Type B pancreatic cell (in vitro differentiated cells): ENCODE results near the gene SRC. TPM values are rescaled to one million over a fixed set of nuclear protein-coding genes. Genes with fewer than 3 reads are reported as not detected.

Experiments
- DNase-seq: peaks from one replicate; pipeline ENCODE4 v3.0.0; 2021; ENCODE audit warnings: mixed read lengths; ENCODE audit not compliant: unreplicated experiment; ENCODE audit errors: extremely low spot score
- H3K27ac Mint-ChIP-seq: 2 replicates; pipeline ENCODE4 v1.8.0; 2021; ENCODE audit warnings: mild to moderate bottlenecking, mixed read lengths
- H3K27me3 Mint-ChIP-seq: 2 replicates; pipeline ENCODE4 v1.8.0; 2021; ENCODE audit warnings: mixed read lengths
- H3K36me3 Mint-ChIP-seq: 2 replicates; pipeline ENCODE4 v1.8.0; 2021; ENCODE audit warnings: mixed read lengths
- H3K4me1 Mint-ChIP-seq: one replicate; pipeline ENCODE4 v1.8.0; 2021; ENCODE audit warnings: mixed read lengths; ENCODE audit not compliant: unreplicated experiment
- H3K4me3 Mint-ChIP-seq: 2 replicates; pipeline ENCODE4 v1.8.0; 2021; ENCODE audit warnings: mild to moderate bottlenecking, mixed read lengths
- H3K9me3 Mint-ChIP-seq: 2 replicates; pipeline ENCODE4 v1.8.0; 2021; ENCODE audit warnings: mixed read lengths
- total RNA-seq: library from RNA; stranded (reverse); gene quantifications from 2 replicates; pipeline ENCODE4 v1.2.1, GENCODE V29; 2021; ENCODE audit warnings: low replicate concordance
- TF ChIP-seq, protein P1 (sequence below): fragments of 200-600 bp; sonication (generic); conservative IDR thresholded peaks from 2 replicates; pipeline ENCODE4 v1.5.0; 2021; ENCODE audit warnings: antibody characterized with exemption, mild to moderate bottlenecking

SRC gene
- total RNA-seq, 1 donor from 2014 or later: 56.0 TPM

DNA sequence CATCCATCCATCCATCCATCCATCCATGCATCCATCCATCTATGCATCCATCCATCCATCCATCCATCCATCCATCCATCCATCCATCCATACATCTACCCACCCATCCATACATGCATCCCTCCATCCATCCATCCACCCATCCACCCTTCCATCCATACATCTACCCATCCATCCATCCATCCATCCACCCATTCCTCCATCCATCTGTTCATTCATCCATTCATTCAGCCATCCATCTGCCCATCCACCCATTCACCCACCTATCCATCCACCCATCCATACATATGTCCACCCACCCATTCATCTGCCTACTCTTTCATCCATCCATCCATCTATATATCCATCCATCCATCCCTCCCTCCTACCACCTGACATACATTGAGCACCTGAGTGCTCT, 104.4 kb downstream of the SRC start:
- H3K27me3 Mint-ChIP-seq: peaks cover 34% of the 10 kb centered on the region
- no peak overlapping the region for H3K27ac Mint-ChIP-seq
- TF ChIP-seq, protein P1, sequence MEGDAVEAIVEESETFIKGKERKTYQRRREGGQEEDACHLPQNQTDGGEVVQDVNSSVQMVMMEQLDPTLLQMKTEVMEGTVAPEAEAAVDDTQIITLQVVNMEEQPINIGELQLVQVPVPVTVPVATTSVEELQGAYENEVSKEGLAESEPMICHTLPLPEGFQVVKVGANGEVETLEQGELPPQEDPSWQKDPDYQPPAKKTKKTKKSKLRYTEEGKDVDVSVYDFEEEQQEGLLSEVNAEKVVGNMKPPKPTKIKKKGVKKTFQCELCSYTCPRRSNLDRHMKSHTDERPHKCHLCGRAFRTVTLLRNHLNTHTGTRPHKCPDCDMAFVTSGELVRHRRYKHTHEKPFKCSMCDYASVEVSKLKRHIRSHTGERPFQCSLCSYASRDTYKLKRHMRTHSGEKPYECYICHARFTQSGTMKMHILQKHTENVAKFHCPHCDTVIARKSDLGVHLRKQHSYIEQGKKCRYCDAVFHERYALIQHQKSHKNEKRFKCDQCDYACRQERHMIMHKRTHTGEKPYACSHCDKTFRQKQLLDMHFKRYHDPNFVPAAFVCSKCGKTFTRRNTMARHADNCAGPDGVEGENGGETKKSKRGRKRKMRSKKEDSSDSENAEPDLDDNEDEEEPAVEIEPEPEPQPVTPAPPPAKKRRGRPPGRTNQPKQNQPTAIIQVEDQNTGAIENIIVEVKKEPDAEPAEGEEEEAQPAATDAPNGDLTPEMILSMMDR: no peak
- no peak for DNase-seq
- H3K4me3 Mint-ChIP-seq: no peak overlapping the region
- no peaks in the 10 kb centered on the region for H3K4me1 Mint-ChIP-seq
- H3K9me3 Mint-ChIP-seq: peaks cover 2% of the 10 kb centered on the region
- H3K36me3 Mint-ChIP-seq: no peaks in the 10 kb centered on the region

DNA sequence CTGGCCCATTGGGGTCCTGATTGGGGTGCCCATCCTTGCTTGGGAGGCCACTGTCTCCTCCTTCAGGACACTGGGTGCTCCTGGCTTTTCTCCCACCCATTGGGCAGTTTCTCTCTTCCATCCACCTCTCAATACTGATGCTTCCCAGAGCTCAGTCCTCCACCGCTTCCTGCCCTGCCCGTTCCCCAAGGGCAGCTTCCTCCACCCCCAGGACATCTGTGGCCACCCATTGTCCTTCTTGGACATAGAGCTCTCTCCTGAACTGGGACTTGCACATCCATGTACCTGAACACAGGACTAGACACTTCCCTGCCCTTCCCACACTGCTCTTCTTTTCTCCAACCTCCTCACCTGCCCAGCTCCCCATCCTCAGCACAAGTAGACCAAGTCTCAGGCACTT, 105.7 kb downstream of the SRC start:
- Mint-ChIP-seq H3K36me3 (no peaks in the 10 kb centered on the region), H3K4me3 (no peak overlapping the region), H3K27me3 (peaks cover 29% of the 10 kb centered on the region), H3K4me1 (no peaks in the 10 kb centered on the region), H3K9me3 (peaks cover 6% of the 10 kb centered on the region), H3K27ac (no peak overlapping the region)
- TF ChIP-seq, protein P1: no peak
- no peak for DNase-seq

DNA sequence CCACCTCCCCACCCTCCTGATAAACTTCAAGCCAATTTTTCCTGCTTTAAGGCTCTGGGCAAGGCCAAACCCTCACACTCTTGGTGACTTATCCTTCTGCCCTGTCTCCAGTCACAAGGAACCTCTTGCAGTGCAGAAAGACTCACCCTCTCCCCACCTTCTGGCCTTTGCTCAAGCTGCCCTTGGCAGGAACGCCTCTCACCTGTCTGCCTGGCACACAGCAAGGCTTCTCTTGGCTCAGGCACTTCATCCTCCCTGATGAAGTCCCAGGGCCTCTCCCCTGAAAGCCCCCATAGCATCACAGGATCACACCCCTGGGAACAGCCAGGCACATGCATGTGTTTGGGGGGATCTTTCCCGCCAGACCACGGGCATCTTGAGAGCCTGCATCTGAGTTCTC, 106.3 kb downstream of the SRC start:
- H3K36me3 Mint-ChIP-seq: no peaks in the 10 kb centered on the region
- DNase-seq: no peak
- H3K27me3 Mint-ChIP-seq: peaks cover 27% of the 10 kb centered on the region
- TF ChIP-seq, protein P1: no peak
- H3K4me3 Mint-ChIP-seq: no peak overlapping the region
- H3K9me3 Mint-ChIP-seq: peaks cover 6% of the 10 kb centered on the region
- H3K27ac Mint-ChIP-seq: no peak overlapping the region
- no peaks in the 10 kb centered on the region for H3K4me1 Mint-ChIP-seq

DNA sequence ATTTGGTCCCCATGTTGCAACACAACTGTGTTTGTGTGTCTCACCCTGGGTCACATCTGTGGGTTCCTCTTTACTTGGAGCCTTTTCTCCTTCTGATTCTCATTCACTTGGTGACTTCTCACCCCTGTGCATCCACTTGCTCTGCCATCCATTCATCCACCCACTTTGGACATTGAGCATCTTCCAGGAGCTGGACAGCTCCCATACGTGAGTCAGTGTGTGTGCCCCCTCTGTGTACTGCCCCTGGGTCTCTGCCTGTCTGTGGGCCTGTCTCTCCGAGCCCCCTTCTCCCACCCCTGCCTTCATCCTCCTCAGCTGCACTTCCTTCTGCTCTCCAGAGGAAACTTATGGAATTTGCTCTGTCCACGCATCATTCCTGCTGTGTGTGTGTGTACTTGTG, 107.3 kb downstream of the SRC start:
- Mint-ChIP-seq H3K27ac (no peak overlapping the region), H3K36me3 (no peaks in the 10 kb centered on the region), H3K27me3 (peaks cover 23% of the 10 kb centered on the region), H3K4me3 (no peak overlapping the region), H3K9me3 (peaks cover 13% of the 10 kb centered on the region), H3K4me1 (no peaks in the 10 kb centered on the region)
- DNase-seq: no peak
- TF ChIP-seq, protein P1: no peak

DNA sequence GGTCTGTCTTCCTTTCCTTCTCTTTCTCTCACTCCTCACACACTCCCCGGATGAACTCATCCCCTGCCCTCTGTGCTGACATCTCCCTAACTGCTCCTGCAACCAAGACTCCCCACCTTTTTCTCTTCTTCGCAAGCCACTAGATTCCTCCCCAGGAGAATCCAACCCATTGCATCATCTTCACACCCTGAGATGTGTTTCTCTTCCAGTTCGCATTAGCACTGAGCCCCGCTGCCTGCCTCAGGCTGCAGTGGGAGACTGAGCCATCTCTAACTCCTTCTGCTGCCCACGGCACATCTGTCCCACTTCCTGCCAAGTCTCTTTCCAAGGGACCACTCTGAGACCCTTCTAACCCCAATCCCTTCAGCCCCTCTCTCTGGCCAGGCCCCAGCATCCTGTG, 107.9 kb downstream of the SRC start:
- Mint-ChIP-seq H3K9me3 (peaks cover 18% of the 10 kb centered on the region), H3K27me3 (peaks cover 23% of the 10 kb centered on the region), H3K27ac (no peak overlapping the region), H3K4me3 (no peak overlapping the region), H3K36me3 (no peaks in the 10 kb centered on the region), H3K4me1 (no peaks in the 10 kb centered on the region)
- DNase-seq: no peak
- TF ChIP-seq, protein P1: no peak
